GM21360 (cell line): ENCODE results near the gene GANC.

Experiments used
- ATAC-seq: cut with Tn5 transposase; IDR thresholded peaks from one replicate; pipeline ENCODE4 v1.9.1; 2021; ENCODE audit warnings: mild to moderate bottlenecking, moderate library complexity; ENCODE audit not compliant: unreplicated experiment

GANC gene

DNA sequence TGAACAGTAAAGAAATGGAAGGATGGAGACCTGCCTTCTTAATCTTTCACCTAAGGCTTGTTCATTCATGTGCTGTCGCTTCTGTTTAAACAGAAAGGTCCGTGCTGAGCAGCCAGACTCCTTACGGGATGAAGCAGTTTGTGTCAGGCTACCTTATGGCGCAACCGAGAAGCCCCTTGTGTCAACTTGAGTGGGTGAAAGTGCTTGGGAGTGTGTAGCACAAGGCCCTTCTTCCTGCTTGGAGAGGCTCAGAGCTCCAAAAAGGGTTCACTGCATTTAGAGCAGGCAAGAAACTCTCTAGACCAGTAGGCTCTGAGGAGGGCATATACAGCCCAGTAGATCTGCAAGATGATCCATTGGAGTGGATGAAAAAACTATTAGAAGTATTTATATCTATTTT lies 102.3 kb downstream of the GANC start:
- ATAC-seq: no peak

DNA sequence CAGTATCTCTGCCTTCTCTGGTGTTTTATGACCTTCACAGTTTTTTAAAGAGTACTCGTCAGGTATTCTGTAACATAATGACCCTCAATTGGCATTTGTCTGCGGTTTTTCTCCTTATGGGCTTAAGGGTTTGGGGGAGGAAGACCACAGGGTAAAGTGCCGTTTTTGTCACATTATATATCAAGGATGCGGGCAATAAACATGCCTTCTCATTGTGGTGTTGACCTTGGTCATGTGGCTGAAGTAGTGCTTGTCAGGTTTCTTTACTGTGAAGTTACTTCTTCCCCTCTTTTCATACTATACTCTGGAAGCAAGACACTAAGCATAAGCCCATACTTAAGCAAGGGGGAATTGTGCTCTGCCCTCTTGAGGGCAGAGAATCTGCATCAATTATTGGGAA lies 102.9 kb downstream of the GANC start:
- ATAC-seq: no peak

- ATAC-seq: no peak
These were observed 105.0 kb downstream of the GANC start for GRCh38 chr15:42378011-42378410.

DNA sequence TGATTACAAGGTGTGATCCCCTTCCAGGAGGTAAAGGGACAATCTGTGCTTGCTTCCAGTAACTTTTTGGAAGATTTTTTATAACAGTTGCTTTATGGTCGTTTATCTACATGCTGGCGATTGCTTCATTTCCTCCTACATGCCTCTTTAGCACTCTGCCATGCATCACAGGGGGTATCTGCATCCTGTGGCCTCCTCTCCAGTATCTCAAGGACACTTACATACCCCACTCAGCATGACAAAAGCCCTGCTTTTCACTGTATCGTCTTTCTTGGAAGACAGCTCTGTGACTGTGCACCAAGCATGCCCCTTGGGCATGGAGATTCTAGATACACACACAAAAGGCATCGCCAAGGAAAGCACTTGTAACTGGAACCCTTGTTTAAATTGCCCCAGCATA lies 111.6 kb downstream of the GANC start:
- ATAC-seq: no peak

DNA sequence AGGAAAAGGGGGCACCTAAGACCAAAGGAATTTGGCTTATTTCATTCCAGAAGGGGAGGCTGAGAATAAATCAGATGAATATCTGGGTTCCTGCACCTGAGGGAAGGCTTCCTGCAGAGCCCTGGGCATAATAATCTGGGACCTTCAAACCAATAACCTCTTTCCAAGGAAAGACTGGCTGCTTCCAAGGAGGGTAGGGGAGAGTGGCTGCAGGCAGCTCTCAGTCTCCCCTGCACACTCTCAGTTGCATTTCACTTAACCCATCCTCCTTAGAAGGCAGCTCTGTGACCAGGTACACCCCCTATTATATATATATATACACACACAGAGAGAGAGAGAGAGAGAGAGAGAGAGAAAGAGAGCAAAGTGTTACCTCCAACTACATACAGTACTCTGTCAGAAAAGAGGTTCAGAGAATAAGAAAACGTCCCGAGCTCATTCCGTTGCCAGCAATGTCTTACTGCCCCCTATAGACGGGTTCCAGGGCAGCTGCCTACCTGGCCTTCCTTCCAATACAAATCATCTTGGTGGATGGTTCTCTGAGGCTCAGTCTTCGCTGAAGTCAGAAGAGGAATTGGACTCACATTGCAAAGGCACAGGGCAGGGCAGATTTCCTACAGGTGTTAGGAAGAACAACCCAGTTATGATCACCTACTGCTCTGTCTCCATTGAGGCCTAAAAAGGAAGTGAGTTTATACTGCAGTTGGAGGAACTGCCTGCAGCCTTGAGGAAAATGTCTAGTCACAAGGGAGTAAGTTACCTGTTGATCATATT lies 112.4 kb downstream of the GANC start:
- ATAC-seq: no peak

- ATAC-seq: no peak
These were observed 113.1 kb downstream of the GANC start for GRCh38 chr15:42385980-42386700.

DNA sequence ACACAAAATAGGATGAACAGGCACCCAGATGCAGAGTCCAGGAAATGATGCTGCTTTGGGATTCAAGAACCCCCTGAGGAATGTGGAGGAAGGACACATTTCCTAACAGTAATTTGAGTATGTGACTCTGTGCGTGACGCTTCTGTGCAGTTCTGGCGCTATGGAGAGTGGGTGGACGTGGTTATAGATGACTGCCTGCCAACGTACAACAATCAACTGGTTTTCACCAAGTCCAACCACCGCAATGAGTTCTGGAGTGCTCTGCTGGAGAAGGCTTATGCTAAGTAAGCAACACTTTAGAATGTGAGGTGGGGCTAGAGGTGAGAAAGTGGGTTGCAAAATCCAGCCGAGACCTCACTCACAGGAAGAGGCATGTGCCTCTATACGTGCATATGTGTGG lies 114.6 kb downstream of the GANC start:
- ATAC-seq: no peak

DNA sequence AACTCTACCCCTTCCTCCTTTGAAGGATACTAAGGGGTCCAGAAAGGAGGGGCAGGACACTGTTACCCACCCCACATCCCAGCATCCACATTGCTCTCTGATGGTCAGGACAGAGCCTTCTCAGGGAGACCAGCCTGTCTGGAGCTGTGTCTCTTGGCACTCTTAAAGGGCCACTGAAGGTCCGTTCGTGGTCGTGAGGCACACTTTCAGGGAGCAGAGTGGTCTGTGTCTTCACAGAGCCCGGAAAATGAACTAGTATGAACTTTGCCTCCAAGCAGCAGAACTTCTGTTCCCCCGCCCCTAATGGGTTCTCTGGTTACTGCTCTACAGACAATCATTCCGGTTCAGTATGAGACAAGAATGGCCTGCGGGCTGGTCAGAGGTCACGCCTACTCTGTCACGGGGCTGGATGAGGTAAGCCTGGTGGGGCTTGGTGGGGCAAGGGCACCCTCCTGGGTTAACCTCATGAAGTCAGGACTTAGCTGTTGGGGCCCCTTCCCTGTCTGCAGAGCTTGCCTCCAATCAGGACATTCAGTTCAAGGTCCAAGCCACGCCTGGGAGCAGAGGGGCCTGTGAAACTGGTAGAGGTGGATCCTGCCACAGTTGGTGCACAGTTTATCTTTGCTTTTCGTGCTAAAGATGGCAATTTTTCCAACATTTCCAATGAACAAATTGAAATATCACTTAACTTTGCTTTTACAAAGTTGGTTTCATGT lies 119.5 kb downstream of the GANC start:
- no peak for ATAC-seq

GRCh38 chr15:42394106-42394505 lies 121.1 kb downstream of the GANC start:
- no peak for ATAC-seq

DNA sequence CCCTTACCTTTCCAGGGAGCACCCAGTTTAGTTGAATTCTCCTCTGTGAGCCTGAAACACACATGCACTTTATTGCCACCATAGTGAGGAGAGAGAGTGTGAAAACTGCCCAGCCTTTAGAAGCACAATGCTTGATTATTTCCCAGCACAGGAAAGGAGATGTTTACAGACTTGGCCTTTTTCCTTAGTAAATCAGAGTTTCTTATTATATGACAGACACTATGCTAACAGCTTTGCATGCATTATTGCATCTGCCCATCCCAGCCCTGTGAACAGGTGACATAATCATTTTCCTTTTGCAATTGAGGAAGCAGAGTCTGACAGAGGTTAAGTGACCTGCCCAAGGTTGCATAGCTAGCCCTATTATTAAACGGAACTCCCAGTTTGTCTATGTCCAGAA lies 122.8 kb downstream of the GANC start:
- no peak for ATAC-seq

GRCh38 chr15:42401544-42402454 lies 128.8 kb downstream of the GANC start:
- ATAC-seq: no peak

DNA sequence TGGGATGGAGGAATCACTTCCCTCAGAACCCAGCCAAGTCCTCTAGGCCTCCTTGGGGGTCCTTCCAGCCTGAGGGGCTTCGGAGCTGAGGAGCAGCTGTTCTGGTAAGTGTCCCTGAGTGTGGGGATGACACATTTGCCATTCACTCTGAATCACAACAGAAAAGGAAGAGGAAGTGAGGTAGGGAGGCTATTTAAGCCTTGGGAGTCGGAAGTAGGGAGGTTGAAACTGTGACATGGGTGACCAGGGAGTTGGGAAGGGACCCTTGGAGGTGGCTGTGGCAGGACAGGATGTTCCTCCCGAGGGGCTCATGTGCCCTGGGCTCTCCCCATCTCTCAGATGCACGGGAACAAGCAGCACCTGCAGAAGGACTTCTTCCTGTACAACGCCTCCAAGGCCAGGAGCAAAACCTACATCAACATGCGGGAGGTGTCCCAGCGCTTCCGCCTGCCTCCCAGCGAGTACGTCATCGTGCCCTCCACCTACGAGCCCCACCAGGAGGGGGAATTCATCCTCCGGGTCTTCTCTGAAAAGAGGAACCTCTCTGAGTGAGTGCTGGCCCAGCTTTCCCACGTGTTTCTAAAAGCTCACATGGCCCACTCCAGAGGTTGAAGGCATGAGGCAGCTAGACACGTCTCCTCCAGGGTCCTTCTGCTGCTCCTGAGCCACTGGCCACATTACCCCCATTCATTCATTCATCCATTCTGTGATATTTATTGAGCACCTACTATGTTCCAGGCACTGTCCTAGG lies 129.6 kb downstream of the GANC start:
- ATAC-seq: no peak

DNA sequence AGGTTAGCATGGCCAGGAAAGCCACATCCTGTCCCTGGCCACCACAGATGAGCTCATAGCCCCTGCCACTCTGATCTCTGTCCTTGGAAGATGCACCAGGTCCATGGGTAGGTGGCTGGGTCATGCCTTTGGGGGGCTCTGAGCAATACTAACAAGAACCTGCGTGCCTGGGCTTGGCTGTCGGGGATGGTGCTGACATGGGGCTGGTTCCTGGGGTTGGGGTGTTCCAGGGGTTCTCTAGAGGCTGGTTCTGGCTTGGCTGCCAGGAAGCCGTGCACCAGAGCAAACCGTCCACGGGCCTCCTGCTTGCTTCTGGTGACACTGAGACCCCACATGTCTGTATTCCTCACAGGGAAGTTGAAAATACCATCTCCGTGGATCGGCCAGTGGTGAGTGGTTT lies 130.4 kb downstream of the GANC start:
- ATAC-seq: no peak

GRCh38 chr15:42404461-42405235 lies 131.6 kb downstream of the GANC start:
- no peak for ATAC-seq

GRCh38 chr15:42405863-42406482 lies 133.0 kb downstream of the GANC start:
- no peak for ATAC-seq
